Sigmoid colon (tissue), 7 donors: ENCODE data around the gene STK24. TPM values are rescaled to one million over a fixed set of nuclear protein-coding genes. Genes with fewer than 3 reads are reported as not detected.
"Not testable (repeated sequence)": the region's sequence is repeated elsewhere in the genome, so short reads cannot be mapped to it uniquely, and the experiment has no call there.

ENCODE experiments used
- DNase-seq: peaks from one replicate; pipeline ENCODE4 v3.0.0-alpha.2; 2019
- H3K27ac ChIP-seq, 4 donors: fragments of 200-600 bp; sonication (generic); one replicate each; pipeline ENCODE4 v1.5.1; 2016 to 2019; ENCODE audit warnings: mild to moderate bottlenecking in 1 of 4
- H3K27me3 ChIP-seq, 3 donors: fragments of 200-600 bp; sonication (generic); one replicate each; pipeline ENCODE4 v1.5.1; 2019; ENCODE audit warnings: mild to moderate bottlenecking in 1 of 3
- H3K36me3 ChIP-seq, 4 donors: fragments of 200-600 bp; sonication (generic); one replicate each; pipeline ENCODE4 v1.5.1; 2016 to 2019
- H3K4me1 ChIP-seq, 4 donors: fragments of 200-600 bp; sonication (generic); one replicate each; pipeline ENCODE4 v1.5.1; 2017 to 2019
- H3K4me3 ChIP-seq, 4 donors: fragments of 200-600 bp; sonication (generic); one replicate each; pipeline ENCODE4 v1.5.1; 2017 to 2019; ENCODE audit warnings: mild to moderate bottlenecking in 2 of 4, moderate library complexity in 1 of 4
- H3K9me3 ChIP-seq, 4 donors: fragments of 200-600 bp in 3 of 4; sonication (generic) in 3 of 4; one replicate each; pipeline versions ENCODE4 v1.5.1 to v1.6.1; 2013 to 2019
- CTCF ChIP-seq, 4 experiments: fragments of 450-650 bp in 3 of 4; fragments of 200-600 bp in 1 of 4; IDR thresholded peaks; one replicate each; pipeline ENCODE4 v1.5.1; 2016 to 2019; ENCODE audit warnings: antibody characterized with exemption in 4 of 4, mild to moderate bottlenecking in 3 of 4, moderate library complexity in 2 of 4
- EP300 ChIP-seq, 4 donors: sonication (generic); formaldehyde crosslinking; IDR thresholded peaks; one replicate each; pipeline ENCODE4 v1.6.1; 2017; ENCODE audit warnings: antibody characterized with exemption in 4 of 4
- POLR2A ChIP-seq, 2 donors: fragments of 450-650 bp; IDR thresholded peaks; one replicate each; pipeline ENCODE4 v1.6.1; 2016; ENCODE audit warnings: antibody characterized with exemption in 2 of 2, mild to moderate bottlenecking in 2 of 2, moderate library complexity in 2 of 2
- POLR2AphosphoS5 ChIP-seq, 4 donors: sonication (generic); formaldehyde crosslinking; IDR thresholded peaks; one replicate each; pipeline ENCODE4 v1.6.1; 2017; ENCODE audit warnings: antibody characterized with exemption in 4 of 4
- WGBS, 2 donors: extraction: QIAGEN DNeasy Blood & Tissue Kit; methylation state at CpG; one replicate each; pipeline ENCODE4 v1.1.7; 2013; 5-methylcytosine and 5-hydroxymethylcytosine counted together
- intact Hi-C: fragments of 100-400 bp; cut with DNase I; formaldehyde crosslinking; loops from one replicate; pipeline ENCODE4 v1.15.1; 2023
- polyA plus RNA-seq, 3 donors: library from polyadenylated mRNA; stranded (reverse); fragments of 200-250 nt; gene quantifications; one replicate each; pipeline ENCODE4 v1.2.3, GENCODE V29; 2013
- total RNA-seq, 4 donors: library from RNA; depleted of rRNA; stranded (reverse); fragments of >200 nt; gene quantifications; one replicate each; pipeline ENCODE4 v1.1.0, GENCODE V29; 2016
- donor health status: healthy with polysubstance abuse.
- donor health status: Bipolar disorder and iron deficiency.
- donor health status: healthy.

The STK24 gene
- total RNA-seq: 10 to 100 TPM; 59.7 to 78.9 (median 64.4) TPM
- polyA plus RNA-seq: 100 to 1,000 TPM; 104 to 200 (median 118) TPM

- TF ChIP-seq POLR2AphosphoS5 (IDR thresholded peaks at IDR 0.05) (peak; percentile 45 to 83 (median 72)), CTCF (IDR thresholded peaks at IDR 0.05) (no peak)
- DNase-seq: peak; percentile 86
- intact Hi-C loops: loop anchor here (1.0 to 5.0 kb wide), 6 partner anchors 75 to 625 kb away; partner anchors contain the start of genes FARP1 and UBAC2
- Histone ChIP-seq H3K4me1 (peaks cover 0 to 50% (median 46%) of the 10 kb centered on the region in 4 donors), H3K27me3 (no peaks in the 10 kb centered on the region), H3K27ac (peak within 1 kb of the TSS; percentile 98 to 100 (median 99)), H3K9me3 (no peaks in the 10 kb centered on the region), H3K36me3 (no peaks in the 10 kb centered on the region), H3K4me3 (peak within 1 kb of the TSS; percentile 88 to 99 (median 92))
- WGBS, 2 donors: 1% methylated on average over 103 of the region's 103 CpGs
These were observed at the start of gene STK24 for GRCh38 chr13:98576963-98577835. Gene STK24 (minus strand): TSS chr13:98577107. CDS start chr13:98576786, 321 bp downstream.

DNA sequence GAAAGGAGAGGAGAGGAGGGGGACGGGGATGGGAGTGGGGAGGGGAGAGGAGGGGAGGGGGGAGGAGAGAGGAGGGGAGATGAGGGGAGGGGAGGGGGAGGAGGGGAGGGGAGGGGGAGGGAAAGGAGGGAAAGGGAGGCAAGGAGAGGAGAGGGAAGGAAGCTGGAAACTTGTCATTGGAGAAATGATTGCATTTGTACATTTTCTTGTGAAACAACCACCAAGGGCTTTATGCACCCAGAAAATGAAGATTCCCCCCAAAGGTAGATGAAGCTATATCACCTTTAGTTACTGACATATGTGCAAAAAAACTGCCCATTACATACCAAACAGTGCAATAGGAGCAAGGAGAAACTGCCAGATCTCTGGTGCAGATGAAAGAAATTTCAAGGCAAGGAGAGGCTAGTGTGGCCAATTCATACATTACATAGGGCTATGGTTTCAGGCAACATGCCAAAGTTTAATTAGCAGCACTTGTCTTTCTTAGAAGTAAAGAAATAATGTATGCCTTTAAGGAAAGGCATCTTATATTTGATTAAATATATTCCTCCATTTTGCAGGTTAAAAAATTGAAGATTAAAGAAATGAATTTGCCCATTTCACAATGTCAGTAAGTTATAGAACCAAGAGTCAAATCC lies 49.5 kb upstream of the STK24 start:
- no peaks in the 10 kb centered on the region for H3K4me1 ChIP-seq
- H3K9me3 ChIP-seq: no peaks in the 10 kb centered on the region
- no peaks in the 10 kb centered on the region for H3K36me3 ChIP-seq
- TF ChIP-seq EP300 (IDR thresholded peaks at IDR 0.05): no peak
- no peak for TF ChIP-seq POLR2AphosphoS5 (IDR thresholded peaks at IDR 0.05)
- TF ChIP-seq POLR2A (IDR thresholded peaks at IDR 0.05): no peak
- TF ChIP-seq CTCF (IDR thresholded peaks at IDR 0.05): no peak
- DNase-seq: no peak
- H3K27ac ChIP-seq: no peak overlapping the region
- H3K27me3 ChIP-seq: no peaks in the 10 kb centered on the region
- intact Hi-C loops: no loop called here
- H3K4me3 ChIP-seq: no peak overlapping the region
- no CpG with 5 or more reads among the region's 1 CpG for WGBS, 2 donors

- intact Hi-C loops, H3K4me1 ChIP-seq, H3K9me3 ChIP-seq, H3K4me3 ChIP-seq, H3K27me3 ChIP-seq, DNase-seq, H3K36me3 ChIP-seq, H3K27ac ChIP-seq: not testable (repeated sequence)
- WGBS, 2 donors: 62 to 78% methylated on average over 5 of the region's 5 CpGs
These were observed 47.7 kb upstream of the STK24 start for GRCh38 chr13:98624589-98624988.

DNA sequence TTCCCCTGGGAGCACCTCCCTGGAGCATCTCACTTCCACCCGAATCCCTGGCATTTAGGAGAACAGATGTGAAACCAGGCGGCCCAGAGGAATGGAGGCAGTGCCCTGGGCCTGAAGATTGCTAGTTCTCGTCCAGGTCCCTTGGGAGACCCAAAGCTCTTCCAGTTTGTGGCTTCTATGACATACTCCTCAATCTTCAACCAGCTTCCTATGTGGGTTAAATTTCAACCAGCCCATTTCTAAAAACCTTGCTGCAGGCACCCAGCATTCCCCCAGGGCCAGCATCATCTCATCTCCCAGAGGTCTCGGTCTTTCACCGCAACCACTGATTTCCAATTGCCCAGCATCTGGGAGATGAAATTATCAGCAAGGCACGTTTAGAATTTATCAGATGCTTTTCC lies 46.0 kb upstream of the STK24 start:
- TF ChIP-seq CTCF (IDR thresholded peaks at IDR 0.05) (no peak), POLR2A (IDR thresholded peaks at IDR 0.05) (no peak), POLR2AphosphoS5 (IDR thresholded peaks at IDR 0.05) (no peak), EP300 (IDR thresholded peaks at IDR 0.05) (no peak)
- no peak overlapping the region for H3K4me3 ChIP-seq
- DNase-seq: no peak
- no peaks in the 10 kb centered on the region for H3K27me3 ChIP-seq
- no peaks in the 10 kb centered on the region for H3K4me1 ChIP-seq
- no peak overlapping the region for H3K27ac ChIP-seq
- WGBS, 2 donors: 80 to 90% methylated on average over 6 of the region's 6 CpGs
- H3K36me3 ChIP-seq: no peaks in the 10 kb centered on the region
- intact Hi-C loops: no loop called here
- no peaks in the 10 kb centered on the region for H3K9me3 ChIP-seq

GRCh38 chr13:98619556-98619955 lies 42.6 kb upstream of the STK24 start:
- Histone ChIP-seq H3K27me3 (no peaks in the 10 kb centered on the region), H3K27ac (no peak overlapping the region), H3K4me1 (no peaks in the 10 kb centered on the region), H3K36me3 (no peaks in the 10 kb centered on the region), H3K9me3 (no peaks in the 10 kb centered on the region), H3K4me3 (no peak overlapping the region)
- TF ChIP-seq CTCF (IDR thresholded peaks at IDR 0.05) (no peak), EP300 (IDR thresholded peaks at IDR 0.05) (no peak), POLR2AphosphoS5 (IDR thresholded peaks at IDR 0.05) (no peak), POLR2A (IDR thresholded peaks at IDR 0.05) (no peak)
- WGBS, 2 donors: 94 to 97% methylated on average over 3 of the region's 3 CpGs
- intact Hi-C loops: no loop called here
- DNase-seq: no peak

DNA sequence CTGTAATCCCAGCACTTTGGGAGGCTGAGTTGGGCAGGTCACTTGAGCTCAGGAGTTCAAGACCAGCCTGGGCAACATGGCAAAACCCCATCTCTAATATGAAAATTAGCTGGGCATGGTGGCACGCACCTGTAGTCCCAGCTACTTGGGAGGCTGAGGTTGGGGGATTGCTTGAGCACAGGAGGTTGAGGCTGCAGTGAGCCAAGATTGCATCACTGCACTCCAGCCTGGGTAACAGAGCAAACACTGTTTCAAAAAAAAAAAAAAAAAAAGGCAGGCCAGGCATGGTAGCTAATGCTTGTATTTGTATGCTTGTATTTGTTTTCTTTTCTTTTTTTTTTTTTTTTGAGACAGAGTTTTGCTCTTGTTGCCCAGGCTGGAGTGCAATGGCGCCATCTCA lies 38.7 kb upstream of the STK24 start:
- H3K27me3 ChIP-seq, H3K36me3 ChIP-seq, H3K4me3 ChIP-seq, H3K27ac ChIP-seq, intact Hi-C loops, H3K9me3 ChIP-seq, DNase-seq, H3K4me1 ChIP-seq: not testable (repeated sequence)
- 95 to 98% methylated on average over 2 of the region's 2 CpGs for WGBS, 2 donors
